NK-92 (cell line): ENCODE results near the gene SCGB1D1.

Experiments used
- DNase-seq: peaks from one replicate; lab custom pipeline; 2025; ENCODE audit not compliant: unreplicated experiment; lab: John Stamatoyannopoulos, UW

The SCGB1D1 gene

GRCh38 chr11:62221498-62221897 lies 31.5 kb downstream of the SCGB1D1 start:
- no peak for DNase-seq

GRCh38 chr11:62223095-62223494 lies 33.1 kb downstream of the SCGB1D1 start:
- DNase-seq = no peak

GRCh38 chr11:62233730-62234129 lies 43.7 kb downstream of the SCGB1D1 start:
- DNase-seq = no peak

GRCh38 chr11:62236187-62236586 lies 46.2 kb downstream of the SCGB1D1 start:
- no peak for DNase-seq

- DNase-seq = no peak
Observed at GRCh38 chr11:62237499-62237898, 47.5 kb downstream of the SCGB1D1 start.

GRCh38 chr11:62238151-62238550 lies 48.1 kb downstream of the SCGB1D1 start:
- DNase-seq = no peak

GRCh38 chr11:62241095-62241494 lies 51.1 kb downstream of the SCGB1D1 start:
- no peak for DNase-seq

GRCh38 chr11:62242021-62242420 lies 52.0 kb downstream of the SCGB1D1 start, which contains the start of gene SCGB1D2:
TSS of gene SCGB1D2 (plus strand) at chr11:62242239. CDS start at chr11:62242308, 69 bp downstream.
- DNase-seq = no peak
